GM18858 (cell line): ENCODE results near the gene RPLP1.

ENCODE experiments used
- ATAC-seq: cut with Tn5 transposase; IDR thresholded peaks from one replicate; pipeline ENCODE4 v1.9.1; 2021; ENCODE audit not compliant: unreplicated experiment

The RPLP1 gene

GRCh38 chr15:69468241-69469121 is 15.9 kb downstream of the RPLP1 start:
- ATAC-seq, result no peak

DNA sequence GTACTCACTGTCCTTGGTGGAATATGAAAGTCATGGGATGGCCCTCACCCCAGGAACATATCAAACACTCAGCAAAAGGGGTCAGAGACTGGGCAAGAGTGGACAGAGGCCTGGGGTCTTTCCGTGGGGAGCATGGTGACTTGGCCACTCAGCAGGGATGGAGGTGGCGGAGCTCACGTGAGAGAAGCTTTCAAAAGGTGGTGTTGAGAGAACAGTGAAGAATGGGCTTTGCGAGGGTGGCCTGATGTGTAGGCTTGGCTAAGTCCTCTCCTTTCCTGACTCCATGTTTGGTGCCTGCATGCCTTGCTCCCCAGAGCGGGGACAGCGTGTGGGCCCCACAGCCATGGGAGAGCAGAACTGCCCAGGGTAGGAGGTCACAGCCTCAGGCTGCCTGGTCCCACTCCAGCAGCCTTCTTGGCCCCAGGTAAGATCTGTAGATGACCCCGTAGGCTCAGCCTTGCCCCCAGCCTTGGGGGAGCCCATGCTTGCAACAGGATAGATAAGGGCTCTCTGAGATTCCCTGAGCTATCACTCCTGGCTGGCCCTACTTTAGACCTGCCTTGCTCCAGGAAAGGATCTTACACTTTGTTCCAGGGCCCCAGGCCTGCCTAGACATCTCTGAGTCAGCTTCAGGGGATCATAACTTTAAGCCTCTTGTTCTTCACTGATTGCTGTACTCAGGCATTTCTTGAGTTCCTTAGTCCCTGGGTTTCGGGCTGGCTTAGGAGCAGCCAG is 17.0 kb downstream of the RPLP1 start:
- no peak for ATAC-seq

- ATAC-seq, result no peak
These were observed 19.4 kb downstream of the RPLP1 start for GRCh38 chr15:69472046-69472445.

- ATAC-seq, result no peak
These were observed 19.9 kb downstream of the RPLP1 start for GRCh38 chr15:69472562-69472961.

GRCh38 chr15:69474291-69474690 is 21.7 kb downstream of the RPLP1 start:
- no peak for ATAC-seq

DNA sequence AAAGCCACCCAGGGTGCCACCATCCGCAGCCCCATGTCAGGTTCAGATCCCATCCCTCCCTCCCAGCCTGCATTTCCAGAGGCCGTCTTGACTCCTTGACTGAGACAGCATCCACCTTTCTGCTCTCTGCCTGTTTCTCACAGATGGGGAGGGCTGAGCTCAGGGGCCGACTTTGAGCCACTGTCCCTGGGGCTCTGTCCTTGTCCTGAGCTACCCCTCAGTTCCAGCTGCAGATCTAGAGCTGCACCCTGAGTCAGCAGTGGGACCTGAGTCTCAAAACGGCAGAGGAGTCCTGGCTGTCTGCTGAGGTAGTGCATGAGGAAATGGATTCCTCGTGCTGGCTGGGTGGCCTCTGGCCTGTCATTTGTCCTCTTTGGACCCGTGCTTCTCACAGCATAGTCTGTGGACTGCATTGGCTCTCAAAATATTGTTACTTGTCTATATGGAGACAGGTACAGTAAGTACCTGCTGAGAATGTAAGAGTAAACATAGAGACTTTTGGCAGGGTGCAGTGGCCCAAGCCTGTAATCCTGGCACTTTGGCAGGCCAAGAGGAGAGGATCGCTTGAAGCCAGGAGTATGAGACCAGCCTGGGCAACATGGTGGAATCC is 22.3 kb downstream of the RPLP1 start:
- ATAC-seq, result no peak

DNA sequence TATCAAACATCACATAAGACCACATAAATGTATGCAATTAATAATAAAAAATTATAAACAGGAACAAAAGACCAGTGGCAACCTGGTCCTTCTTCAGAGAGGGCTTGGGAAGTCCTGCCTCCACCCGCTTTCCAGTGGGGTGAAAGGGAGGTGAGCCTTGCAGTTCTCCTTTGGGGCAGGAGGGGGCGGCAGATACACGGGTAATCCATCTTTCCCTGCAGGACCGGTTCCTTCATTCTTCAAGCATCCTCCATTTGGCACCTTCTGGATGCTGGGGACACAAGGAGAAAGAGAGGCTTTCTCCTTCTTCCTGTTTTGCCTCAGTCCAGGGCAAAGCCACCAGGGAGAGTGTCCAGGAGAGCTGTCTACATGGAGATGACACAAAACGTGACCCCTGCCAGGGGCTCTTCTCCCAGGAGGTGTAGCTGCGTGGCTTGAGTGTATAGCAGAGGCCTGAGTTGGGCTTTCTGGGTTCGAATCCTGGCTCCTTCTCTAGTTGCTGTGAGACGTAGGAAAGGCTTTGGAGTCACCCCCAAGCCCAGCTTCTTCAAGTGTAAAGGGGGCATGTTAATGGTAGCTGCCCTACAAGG is 23.2 kb downstream of the RPLP1 start:
- no peak for ATAC-seq

DNA sequence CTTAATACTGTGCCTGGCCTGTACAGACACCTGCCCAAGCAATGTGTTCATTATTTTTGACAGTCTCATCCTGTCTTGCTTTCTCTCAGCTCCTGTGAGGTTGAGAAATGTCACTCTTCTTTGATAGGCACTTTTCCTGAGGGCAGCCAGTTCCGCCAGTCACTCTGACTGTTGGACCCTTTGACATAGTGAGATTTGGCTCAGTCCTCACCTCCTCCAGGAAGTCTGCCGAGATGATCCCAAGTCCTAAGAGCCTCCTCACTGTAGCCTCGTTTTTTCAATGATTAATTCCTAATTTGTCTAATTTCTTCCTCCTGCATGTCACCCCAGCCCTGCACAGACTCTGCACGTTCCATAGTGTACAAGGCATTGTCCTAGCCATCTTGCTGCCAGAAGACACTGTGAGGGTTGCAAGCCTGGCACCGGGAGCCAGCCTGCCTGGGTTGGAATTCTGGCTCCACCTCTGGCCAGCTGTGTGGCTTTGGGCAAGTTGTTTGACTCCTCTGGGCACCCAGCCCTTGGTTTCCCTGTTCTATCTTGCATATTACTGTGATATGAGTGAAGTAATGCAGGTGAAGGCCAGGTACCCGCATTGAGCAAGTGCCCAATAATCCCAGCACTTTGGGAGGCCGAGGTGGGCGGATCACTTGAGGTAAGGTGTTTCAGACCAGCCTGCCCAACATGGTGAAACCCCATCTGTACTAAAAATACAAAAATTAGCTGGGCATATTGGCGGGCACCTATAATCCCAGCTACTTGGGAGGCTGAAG is 24.3 kb downstream of the RPLP1 start:
- no peak for ATAC-seq

DNA sequence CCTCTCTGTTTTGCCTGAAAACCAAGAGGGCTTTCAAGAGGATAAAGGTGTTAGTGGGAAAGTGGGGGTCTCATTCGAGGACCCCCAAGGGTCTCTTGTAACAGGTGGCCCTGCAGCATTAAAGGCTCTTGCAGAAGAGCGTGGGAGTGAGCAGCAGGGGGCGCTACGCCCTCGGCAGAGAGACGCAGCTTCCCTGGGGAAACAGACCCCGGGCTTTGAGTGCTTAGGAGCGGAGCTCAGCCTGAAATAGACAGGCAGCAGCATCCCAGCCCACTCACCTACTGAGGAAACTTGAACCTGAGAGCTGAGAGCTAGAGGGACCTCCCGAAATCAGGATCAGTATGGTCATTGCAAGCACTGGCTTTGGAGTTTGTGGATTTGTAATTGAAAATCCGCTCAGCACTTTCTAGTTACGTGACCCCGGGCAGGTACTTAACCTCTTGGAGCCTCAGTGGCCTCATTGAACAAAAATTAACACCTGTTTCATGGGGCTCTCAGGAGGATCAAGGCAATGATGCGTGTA is 25.7 kb downstream of the RPLP1 start:
- no peak for ATAC-seq

- ATAC-seq, result no peak
These were observed 26.5 kb downstream of the RPLP1 start for GRCh38 chr15:69479081-69479480.

GRCh38 chr15:69479971-69480370 is 27.4 kb downstream of the RPLP1 start:
- ATAC-seq, result no peak

DNA sequence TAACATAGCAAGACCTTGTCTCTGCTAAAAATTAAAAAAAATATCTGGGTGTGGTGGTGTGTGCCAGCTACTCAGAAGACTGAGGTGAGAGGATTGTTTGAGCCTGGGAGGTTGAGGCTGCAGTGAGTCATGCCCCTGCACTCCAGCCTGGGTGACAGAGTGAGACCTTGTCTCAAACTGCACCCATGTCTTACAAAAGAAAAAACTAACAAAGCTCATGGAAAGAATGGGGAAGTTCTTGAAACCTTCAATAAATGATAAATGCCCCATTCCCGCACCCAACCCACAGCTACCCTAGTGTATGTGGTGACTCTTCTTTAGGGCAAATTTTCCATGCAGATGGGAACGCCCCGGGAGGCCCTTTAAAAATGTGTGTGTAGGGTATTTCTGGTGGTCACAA is 28.3 kb downstream of the RPLP1 start:
- ATAC-seq, result no peak

DNA sequence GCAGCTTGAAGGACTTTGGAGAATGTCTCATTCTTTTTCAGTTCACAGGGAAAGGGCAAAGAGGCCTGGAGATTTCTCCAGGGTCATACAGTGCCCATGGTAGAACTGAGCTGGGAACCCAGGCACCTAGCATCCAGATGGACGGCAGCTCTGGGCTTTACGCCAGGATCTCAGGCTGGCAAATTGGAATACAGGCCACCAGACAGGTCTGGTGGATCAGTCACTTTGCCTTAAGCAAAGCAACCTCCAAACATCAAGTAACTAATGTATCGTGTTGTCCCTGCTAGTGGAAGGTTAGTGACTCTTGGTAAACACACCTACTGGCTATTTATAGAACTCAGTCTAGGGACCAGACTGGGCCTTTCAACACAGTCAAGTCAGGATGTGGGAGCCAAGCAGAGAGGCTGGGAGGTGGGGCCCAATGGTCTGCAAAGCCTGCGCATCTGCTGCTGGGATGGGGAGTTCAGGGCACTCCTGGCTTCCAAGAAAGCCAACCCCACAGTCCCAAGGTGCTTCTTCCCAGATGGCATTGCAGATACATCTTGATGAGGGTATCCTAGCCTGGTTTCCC is 30.2 kb downstream of the RPLP1 start:
- ATAC-seq, result no peak

DNA sequence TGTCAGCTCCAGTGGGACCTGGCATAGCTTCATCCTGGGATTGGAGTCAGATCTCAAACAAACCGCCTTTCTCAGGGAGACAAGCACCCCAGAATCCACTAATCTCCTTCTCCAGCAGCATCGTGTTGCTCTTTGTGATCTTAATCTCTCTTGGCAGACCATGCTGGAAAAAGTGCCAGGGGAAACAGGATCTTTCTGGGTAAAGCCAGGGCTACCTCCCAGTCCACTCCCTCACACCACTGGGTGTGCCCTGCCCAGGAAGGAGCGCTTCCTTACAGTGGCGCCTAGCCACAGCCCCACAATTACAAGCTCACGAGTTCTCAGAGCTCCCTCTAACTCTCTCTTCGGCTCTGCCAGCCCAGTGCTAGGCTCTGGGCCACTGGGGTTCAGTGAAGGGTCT is 32.2 kb downstream of the RPLP1 start:
- ATAC-seq, result no peak

DNA sequence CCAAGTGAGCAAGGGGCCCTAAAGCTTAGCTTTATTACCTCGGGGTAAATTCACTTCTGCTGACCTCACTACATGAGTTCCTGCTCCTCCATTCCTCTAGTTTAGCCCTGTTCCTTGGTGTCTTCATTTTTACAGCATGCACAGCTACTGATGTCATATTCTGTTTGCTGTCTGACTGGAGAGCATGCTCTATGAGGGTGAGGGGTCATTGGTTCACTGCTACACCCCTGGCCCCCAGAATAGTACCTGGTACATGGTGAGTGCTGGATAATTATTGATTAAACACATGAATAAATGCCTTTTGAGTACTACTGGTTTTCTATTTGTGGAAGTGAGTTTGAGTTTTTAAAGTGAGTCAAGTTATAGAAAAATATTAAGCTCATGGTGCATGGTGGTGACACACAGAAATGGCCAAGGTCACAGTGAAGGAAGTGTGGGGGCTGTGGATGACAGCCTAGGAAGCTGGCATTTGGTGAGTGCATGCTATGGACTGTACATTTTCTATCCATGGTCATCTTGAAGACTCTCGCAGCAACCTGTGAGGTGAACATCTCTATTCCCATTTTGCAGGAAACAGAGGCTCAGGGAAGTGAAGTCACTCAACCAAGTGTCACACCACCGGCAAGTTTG is 34.0 kb downstream of the RPLP1 start:
- ATAC-seq, result no peak

GRCh38 chr15:69489073-69489571 is 36.5 kb downstream of the RPLP1 start:
- no peak for ATAC-seq

DNA sequence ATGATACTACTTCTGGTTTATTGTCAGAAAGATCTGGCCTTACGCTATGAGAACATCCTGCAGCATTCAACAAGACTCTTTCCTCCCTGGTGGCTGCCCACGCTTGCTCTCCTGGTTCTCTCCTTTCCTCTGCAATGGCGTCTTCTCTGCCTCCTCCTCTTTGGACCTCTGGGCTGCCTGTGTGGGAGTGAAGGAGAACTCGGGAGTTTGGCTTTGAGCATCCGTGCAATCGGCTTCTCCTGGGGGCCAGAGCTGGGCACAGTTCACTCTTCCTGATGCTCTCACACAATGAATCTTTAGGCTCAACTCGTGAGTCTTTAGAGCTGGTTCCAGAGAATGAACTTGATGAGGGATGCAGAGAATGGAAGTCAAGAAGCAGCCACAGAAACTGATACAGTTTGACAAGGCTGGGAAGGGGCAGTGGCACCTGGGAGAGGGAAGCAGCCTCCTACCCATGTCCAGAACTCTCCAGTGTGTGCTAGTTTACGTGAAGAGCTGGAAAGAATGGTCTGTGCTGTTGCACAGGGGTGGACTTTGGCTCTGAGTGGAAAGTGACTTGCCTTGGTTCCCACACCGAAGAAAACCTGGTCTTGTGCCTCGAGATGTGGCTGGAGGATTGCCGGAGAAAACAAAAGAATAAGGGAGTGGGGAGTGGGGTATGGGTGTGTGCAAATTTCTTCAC is 37.9 kb downstream of the RPLP1 start:
- no peak for ATAC-seq

DNA sequence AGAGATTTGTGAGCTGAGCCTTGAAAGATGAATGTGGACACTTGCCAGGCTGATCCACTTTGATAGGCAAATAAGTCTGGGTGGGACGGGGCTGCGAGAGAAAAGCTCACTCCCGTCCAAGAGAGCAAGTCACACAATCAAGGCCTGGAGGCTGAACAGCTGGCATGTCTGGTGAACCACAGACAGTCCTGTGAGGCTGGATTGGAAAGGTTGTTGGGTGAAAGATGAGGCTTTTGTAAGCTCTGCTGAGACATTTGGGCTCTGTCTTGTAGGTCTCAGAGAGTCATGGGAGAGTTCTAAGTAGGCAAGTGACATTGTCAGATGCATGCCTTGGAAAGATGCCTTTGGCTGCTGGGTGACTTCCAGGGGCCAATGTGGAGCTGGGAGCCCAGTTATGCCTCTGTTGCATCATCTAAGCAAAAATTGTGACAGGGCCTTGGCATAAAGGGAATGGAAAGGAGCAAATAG is 38.5 kb downstream of the RPLP1 start:
- no peak for ATAC-seq

GRCh38 chr15:69493406-69493805 is 40.8 kb downstream of the RPLP1 start:
- ATAC-seq, result no peak
